Measurements from ENCODE around the gene MIA.
"Not testable (repeated sequence)": the region's sequence is repeated elsewhere in the genome, so short reads cannot be mapped to it uniquely, and the experiment has no call there.

MIA gene

DNA sequence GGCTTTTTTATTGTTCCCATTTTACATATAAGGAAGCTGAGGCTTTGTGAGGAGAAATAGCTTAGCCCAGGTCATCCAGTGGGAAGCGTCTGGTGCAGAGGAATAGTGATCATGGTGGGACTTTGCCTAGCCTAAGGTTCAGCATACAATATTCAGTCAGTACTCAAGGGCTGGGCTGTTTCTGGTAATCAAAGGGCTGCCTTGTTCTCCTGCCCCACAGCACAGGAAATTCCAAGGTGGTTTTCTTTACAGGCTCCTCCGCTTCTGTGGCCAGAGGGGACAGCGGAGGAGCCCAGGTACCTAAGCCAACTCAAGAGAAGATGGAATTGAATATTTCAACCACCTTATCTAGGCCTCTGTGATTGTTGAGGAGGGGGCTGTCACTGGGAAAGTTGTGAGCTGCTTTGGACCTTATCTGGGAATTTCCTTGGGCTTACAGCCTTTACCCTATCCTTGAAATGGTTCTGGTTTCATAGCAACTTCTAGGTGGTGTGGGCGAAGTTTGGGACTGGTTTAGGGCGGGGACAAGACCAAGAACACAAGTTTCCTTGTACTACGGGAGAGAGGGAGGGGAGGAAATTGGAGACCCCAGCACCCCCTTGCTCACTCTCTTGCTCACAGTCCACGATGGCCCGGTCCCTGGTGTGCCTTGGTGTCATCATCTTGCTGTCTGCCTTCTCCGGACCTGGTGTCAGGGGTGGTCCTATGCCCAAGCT is at the start of gene MIA:
MIA (plus strand) TSS at position 606 of the 716 bp plus-strand sequence; CDS start at position 628, 22 bp downstream.
- DNase-seq (ENCODE audit: low spot score) = no peak

DNA sequence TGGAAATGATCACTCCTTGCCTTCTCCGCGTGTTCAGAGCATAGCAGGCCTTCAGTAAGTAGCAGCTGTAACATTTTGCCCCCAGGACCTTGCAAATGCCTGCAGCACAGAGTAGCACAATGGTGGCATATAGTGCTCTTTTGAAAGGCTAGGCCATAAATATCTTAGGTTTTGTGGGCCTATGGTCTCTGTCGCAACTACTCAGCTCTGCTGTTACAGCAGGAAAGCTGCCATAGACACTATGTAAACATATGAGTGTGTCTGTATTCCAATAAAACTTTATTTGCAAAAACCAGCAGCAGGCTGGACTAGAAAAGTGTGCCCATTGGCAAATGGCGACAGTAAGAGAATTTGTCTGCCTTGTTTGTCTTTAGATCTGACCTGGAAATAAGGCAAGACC is 49.0 kb upstream of the MIA start:
- DNase-seq (ENCODE audit: low spot score) = no peak

GRCh38 chr19:40730065-40730464 is 45.3 kb upstream of the MIA start:
- not testable (repeated sequence) for DNase-seq (ENCODE audit: low spot score)

- DNase-seq (ENCODE audit: low spot score) = not testable (repeated sequence)
Observed at GRCh38 chr19:40732304-40732703, 43.0 kb upstream of the MIA start.

- no peak for DNase-seq (ENCODE audit: low spot score)
Observed at GRCh38 chr19:40733149-40733548, 42.2 kb upstream of the MIA start.

DNA sequence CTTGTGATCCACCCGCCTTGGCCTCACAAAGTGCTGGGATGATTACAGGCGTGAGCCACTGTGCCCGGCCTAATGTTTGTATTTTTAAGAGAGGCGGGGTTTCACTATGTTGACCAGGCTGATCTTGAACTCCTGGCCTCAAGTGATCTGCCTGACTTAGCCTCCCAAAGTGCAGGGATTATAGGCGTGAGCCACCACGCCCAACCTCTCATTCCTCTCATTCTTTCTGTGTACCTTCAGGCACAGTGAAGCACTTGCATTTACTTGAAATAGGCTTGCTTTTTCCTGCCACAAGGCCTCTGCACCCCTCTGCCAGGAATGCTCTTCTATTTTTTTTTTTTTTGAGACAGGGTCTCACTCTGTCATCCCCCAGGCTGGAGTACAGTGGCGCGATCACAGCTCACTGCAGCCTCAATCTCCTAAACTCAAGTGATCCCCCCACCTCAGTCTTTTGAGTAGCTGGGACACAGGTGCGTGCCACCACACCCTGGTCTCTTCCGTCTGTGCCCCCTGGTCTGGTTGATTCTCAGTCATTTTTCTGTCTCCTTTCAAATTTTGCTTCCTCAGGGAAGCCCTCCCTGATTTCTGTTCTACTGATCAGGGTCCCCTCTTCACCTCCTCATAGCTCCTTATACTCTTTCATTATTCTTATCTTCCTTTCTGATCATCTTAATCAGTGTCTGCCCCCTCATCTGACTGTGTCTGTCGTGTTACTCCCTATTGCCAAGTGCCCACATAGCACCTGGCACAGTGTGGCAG is 40.1 kb upstream of the MIA start:
- no peak for DNase-seq (ENCODE audit: low spot score)

GRCh38 chr19:40736661-40737060 is 38.7 kb upstream of the MIA start:
- DNase-seq (ENCODE audit: low spot score) = no peak

DNA sequence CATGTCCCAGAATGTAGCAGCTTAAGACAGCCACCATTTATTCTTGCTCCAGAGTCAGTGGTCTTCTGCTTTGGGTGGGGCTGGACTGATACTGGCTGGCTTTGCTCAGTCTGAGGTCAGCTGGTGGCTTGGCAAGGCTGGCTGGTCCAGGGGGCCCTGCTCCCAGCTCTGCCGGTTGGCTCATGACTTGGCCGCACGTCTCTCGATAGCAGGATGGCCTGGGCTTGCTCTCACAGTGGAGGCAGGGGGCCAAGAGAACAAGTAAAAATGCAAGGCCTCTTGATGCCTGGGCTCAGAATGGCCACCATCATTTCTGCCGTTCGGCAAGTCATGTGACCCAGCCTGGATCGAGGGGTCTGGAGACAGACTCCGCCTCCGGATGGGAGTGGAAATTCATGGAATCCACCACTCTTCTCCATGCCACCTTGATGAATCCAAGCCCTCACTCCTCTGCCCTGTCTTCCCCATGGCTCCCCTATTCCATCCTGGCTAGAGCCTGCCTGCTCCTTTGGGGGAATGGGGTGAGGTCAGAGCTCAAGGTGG is 38.1 kb upstream of the MIA start:
- no peak for DNase-seq (ENCODE audit: low spot score)

- DNase-seq (ENCODE audit: low spot score) = no peak
Observed at GRCh38 chr19:40739030-40739839, 36.1 kb upstream of the MIA start.

DNA sequence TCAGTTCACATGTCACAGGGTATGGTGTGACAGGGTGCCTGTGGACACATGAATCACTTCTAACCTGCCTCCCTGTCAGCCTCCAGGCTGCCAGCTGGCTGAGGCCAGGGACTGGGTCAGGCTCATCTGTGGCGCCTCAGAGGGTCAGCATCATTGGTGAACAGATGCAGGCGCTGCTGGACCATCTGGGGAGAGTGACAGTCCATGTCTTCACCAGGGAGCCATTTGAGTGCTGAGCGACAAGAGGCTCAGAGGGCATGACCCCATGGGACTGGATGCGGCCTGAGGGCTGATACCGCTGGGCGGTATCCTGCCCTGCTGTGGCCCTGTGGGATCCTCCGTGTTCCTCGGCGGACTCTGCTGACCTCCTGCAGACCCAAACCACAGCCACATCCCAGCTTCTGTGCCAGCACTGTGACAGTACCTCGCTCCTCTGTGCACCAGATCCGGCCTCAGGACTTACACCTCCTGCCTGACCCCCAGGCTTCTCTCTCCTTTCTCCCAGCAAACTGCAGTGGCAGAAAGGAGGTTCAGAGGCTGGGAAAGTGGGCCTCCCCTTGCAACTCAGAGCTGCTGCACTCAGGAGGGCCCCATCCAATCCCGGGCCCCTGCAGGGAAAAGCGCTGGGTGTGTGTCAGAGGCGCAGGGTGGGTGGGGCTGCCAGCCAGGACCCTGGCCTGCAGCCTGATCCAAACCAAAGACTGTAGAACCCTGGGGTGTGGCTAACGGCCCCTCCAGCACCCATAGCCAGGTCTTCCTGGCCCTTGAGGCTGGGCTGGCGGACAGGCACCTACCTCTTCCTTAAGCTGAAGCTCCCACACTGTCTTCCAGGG is 35.2 kb upstream of the MIA start:
- no peak for DNase-seq (ENCODE audit: low spot score)

DNA sequence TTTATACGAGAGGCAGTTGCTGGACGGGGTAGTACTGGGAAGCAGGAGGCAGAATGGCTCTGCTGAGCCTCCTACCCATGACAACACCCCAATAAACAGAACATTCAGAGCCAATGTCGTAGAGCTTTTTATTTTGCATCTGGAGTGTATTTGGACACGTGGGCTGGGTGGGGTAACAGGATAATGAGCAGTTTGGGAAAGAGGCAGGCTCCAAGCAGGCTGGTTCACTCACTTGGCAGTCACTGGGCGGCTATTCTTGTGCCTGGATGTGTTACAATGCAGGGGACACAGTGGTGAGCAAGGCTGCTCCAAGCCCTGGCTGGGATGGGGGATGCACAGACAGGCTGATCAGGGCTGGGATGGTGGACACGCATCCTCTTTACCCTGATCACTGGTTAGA is 34.6 kb upstream of the MIA start:
- no peak for DNase-seq (ENCODE audit: low spot score)

DNA sequence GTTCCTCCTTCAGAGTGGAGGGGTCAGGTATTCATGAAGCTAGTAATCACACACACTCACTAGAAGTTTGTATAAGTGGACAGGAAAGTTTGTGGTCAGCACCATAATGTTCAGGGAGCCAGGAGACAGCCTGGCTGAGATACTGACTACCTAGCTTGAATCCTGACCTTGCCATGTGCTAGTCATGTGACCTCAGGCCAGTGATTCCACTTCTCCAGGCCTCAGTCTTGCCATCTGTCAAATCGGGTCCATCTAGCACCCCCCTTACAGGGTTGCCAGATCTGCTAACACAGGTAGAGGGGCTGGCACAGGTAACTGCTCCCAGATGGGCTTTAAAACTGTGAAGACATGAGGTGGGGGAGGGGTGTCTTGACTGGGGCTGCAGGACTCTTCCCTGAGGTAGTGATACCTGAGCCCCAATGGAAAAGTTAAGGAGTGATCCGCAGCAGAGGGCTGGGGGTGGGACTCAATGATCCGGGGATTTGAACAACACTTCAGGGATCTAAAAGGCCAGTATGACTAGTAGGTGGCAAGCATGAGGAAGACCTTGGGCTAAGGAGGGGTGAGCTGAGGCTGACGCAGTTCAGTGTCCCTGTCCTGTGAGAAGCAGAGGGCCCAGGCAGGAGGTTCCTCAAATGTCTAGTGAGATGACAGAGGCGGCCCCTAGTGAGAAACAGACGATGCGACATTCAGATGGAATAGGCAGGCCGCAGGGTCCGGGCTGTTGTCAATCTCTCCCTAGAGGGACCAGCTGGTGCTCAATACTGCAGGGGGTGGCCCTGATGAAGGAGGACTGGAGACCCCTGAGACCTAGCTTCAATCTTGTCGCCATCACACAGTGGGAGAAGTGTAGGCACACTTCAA is 33.6 kb upstream of the MIA start:
- no peak for DNase-seq (ENCODE audit: low spot score)

GRCh38 chr19:40742477-40742876 is 32.8 kb upstream of the MIA start:
- no peak for DNase-seq (ENCODE audit: low spot score)

DNA sequence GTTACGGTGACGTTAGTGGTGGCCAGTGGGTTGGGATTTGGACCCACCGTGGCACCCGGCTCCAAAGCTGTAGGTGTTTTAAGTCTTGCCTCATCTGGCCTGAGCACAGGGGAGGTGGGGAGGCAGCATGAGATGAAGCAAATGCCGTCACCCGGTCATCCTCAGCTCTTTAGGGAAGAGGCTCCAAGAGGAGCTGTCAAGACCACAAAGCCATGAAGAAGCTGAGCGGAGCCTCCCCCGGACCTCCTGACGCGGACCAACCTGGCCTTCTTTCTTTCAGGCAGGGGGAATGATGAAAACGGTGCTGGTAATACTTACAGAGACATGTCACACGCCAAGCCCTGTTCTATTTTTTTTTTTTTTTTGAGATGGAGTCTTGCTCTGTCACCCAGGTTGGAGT is 32.4 kb upstream of the MIA start:
- DNase-seq (ENCODE audit: low spot score) = no peak

DNA sequence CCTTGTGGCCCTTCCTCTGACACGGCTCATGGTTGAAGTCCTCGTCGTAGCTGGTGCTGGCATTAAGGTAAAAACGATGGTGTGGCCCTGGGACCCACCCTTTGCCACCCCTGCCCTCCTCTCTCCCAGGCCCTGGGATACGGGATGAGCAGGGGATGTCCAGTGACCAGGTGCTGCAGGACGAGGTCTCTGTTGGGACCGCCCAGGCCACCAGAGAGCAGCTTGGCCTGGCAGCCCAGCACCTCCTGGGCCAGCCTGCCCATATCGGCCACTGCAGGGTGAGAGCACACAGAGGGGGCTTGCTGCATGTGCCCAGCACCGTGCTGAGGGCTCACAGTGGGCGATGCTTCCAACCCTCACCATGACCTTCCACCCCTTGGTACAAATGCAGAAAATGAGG is 31.4 kb upstream of the MIA start:
- DNase-seq (ENCODE audit: low spot score) = no peak

GRCh38 chr19:40744554-40745401 is 30.5 kb upstream of the MIA start:
- no peak for DNase-seq (ENCODE audit: low spot score)

GRCh38 chr19:40745402-40745780 is 29.9 kb upstream of the MIA start:
- peak; percentile 72 for DNase-seq (ENCODE audit: low spot score)

- no peak for DNase-seq (ENCODE audit: low spot score)
Observed at GRCh38 chr19:40747536-40747935, 27.8 kb upstream of the MIA start.

DNA sequence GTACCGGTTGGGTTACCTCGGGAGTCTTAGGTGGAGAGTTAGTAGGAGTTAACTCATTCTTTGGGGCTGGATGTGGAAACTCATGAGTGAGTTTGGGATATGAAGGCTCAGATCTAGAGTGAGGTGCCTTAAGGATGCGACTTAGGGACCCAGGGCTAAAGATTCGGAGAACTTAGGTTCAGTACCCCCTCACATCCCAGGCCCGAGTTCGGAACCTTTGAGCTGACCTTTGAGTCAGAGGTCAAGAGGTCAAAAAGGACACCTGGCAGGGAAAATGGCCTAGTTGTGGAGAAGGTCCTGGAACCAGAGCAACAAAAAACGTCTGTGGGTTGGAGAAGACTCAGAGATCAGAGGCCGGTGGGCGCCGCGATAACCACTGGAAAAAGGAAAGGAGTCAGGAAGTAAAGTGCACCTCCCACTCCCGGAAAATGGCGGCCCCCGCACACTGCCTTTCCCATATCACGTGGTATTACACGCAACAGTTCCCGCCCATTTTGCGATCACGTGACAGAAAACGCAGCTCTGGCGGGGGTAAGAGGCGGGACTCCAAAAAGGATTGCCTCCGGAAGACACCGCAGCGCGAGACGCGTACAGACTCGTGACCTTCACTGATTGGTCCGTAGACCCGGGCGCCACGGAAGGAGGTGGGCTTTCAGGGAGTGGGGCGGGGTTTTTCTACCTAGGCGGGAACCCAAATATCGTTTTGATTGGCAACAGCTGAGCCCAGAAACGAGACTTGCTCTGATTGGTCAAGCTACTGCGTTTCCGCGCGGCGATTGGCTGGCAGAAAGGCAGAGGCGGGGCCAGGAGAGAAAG is 25.1 kb upstream of the MIA start, which contains the start of gene ACTMAP:
ACTMAP (minus strand) TSS at position 420 of the 816 bp plus-strand sequence. CDS start 674 bp downstream, outside the sequence.
- peak; percentile 100 for DNase-seq (ENCODE audit: low spot score)
